GM21529 (cell line): Measurements from ENCODE around the gene TLK2.
"Not testable (repeated sequence)": the region's sequence is repeated elsewhere in the genome, so short reads cannot be mapped to it uniquely, and the experiment has no call there.

ENCODE experiments used
- ATAC-seq: cut with Tn5 transposase; IDR thresholded peaks from one replicate; pipeline ENCODE4 v1.9.1; 2021; ENCODE audit not compliant: unreplicated experiment

Gene TLK2

DNA sequence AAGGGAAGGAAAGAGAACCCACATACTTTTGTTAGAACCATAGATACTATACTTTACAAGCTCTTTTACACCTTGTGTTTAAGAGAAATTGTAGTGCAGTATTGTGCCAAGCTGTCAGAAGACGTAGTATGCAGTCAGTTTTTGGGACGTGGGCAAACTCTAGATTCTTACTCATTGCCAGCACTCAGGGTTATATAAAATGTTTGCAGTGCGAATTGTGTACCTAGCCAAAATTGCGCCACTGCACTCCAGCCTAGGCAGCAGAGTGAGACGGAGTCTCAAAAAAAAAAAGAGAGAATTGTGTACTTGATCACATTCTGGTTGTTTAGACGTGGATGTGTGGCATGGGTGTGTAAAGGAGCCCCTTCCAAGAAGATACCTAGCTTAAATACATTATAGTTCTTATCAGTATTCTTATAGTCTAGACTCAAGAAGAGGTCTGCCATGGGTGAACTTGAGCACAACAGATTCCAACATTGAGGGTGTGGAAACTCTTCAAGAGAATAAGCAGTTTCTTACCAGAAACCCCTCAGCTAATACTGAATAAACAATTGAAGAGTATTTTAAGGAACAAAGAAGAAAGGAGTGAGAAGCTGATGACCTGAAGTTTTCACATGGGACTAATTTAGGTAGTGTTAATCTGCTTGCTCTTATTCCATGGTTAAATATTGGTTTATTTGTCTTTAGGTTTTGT is 121.5 kb downstream of the TLK2 start:
- ATAC-seq: no peak

GRCh38 chr17:62600805-62601204 is 122.2 kb downstream of the TLK2 start:
- ATAC-seq: no peak

GRCh38 chr17:62601471-62601870 is 122.8 kb downstream of the TLK2 start:
- ATAC-seq: no peak

GRCh38 chr17:62603783-62604182 is 125.2 kb downstream of the TLK2 start:
- ATAC-seq: not testable (repeated sequence)

GRCh38 chr17:62605588-62605987 is 127.0 kb downstream of the TLK2 start:
- no peak for ATAC-seq

DNA sequence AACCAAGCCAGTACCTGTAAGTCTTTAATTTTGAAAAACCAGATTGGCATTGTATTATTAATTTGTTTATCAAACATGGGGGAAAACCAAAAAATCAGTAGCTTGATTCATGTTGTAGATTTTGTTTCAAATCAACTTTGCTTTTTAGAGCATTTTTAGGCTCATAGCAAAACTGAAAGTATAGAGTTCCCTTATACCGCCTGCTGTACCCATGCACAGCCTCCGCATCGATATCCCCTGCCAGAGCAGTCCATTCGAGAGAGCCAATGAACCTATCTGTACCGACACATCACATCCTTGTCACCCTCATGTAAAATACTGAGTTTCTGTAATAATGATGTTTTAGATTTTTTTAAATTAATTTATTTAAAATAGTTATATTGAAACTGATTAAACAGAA is 132.7 kb downstream of the TLK2 start:
- peak; percentile 77 for ATAC-seq

DNA sequence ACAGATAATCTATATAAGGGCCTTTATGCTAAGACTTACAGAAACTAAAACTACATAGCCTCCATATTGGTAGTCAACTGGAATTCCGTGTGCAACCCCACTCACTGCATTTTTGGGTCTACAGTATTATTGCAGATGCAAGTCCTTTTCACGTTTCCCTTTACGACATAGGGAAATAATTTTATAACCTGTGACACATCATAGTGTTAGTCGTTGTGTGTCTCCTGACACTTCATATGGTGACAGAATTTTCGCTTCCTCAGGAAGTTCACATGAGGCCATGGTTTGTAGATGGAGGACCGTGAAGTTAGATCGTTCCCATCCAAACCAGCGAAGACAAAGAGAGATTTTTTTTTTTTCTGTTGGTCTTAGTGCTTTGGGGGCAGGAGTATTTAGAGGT is 133.1 kb downstream of the TLK2 start:
- peak; percentile 40 for ATAC-seq

DNA sequence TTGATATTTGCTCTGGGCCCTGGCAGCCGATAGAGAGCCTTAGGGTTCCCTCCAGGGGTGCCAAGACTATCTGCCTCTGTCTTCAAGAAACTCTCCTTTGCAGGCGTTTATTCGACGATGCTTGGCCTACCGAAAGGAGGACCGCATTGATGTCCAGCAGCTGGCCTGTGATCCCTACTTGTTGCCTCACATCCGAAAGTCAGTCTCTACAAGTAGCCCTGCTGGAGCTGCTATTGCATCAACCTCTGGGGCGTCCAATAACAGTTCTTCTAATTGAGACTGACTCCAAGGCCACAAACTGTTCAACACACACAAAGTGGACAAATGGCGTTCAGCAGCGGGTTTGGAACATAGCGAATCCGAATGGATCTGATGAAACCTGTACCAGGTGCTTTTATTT is 133.7 kb downstream of the TLK2 start:
- not testable (repeated sequence) for ATAC-seq

- not testable (repeated sequence) for ATAC-seq
These were observed 134.5 kb downstream of the TLK2 start for GRCh38 chr17:62613095-62613494.

- no peak for ATAC-seq
These were observed 135.5 kb downstream of the TLK2 start for GRCh38 chr17:62614142-62614541.

GRCh38 chr17:62615503-62615902 is 136.9 kb downstream of the TLK2 start:
- no peak for ATAC-seq

DNA sequence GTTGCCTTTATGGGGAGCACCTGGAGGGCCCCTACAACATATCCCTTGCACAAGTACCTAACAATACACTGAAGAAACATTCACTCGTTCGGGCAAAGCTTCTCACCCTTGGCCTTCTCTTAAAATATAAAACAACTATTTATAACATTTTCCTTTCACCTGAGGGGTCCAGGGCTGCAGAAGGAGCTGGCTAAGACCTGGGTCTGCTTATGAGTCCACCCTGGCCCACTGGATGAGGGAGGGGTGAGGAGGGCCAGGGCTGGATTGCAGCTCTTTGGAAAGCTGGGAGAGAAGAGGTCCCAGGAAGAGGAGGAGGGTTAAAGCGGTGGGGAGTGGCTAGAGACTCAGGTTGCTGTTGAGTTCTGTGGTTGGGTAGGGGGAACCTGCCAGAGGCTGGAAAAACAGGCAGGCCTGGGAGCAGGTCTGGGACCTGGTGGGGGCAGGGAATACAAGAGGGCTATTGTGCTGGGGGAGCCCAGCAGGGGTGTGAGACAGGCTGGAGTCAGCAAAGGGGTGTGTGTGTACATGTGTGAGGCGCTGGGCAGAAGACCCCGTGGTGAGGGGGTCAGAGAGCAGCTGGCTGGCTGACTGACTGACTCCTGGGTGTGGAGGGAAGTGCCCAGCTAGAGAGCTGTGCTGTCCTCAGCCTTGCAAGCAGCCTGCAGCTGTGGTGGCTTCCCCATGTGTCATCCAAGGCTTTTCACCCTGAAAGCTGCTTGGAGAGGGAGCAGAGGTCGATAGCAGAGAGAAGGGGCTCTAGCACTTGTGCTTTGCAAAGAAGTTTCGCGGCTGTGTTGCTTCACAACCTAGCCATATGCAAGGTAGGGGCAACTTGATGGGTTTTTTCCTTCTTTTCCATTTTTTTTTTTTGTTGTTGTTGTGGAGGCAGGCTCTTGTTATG is 138.6 kb downstream of the TLK2 start:
- ATAC-seq: no peak

- no peak for ATAC-seq
These were observed 139.4 kb downstream of the TLK2 start for GRCh38 chr17:62617894-62618472.

DNA sequence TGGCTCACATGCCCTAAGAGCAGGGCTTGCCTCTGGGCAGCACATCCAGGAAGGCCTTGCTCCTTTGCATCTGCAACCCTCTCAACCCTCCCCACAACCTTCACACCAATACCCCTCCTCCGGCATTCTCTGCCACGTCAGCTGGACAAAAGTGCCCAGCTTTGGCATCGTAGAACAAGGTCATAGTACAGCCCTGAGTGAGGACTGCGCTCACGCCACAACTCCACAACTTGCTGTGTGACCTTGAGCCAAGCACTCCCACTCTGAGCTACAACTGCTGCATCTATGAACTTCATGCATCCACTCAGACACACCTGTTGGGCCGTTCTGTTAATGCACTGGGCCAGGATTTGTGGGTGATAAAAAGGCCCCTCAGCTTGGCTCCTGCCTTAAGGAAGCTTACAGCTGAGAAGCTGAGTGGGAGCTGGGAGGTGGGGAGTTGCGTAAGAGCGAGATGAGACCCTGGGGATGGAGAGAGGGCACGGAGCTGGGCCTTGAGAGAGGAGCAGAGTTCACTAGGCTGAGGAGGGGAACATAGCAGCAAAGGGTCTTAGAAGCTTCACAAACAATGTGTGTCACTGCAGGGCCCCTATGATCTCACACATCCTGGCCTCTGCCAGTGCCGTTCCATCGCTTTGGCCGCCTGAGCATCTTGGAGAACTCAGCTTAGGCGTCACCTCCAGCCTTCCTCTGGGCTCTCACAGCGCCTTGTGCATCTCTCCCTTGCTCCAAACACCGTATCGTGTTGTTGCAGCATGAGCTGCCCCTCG is 140.2 kb downstream of the TLK2 start:
- ATAC-seq: no peak

- no peak for ATAC-seq
These were observed 141.0 kb downstream of the TLK2 start for GRCh38 chr17:62619417-62620155.

DNA sequence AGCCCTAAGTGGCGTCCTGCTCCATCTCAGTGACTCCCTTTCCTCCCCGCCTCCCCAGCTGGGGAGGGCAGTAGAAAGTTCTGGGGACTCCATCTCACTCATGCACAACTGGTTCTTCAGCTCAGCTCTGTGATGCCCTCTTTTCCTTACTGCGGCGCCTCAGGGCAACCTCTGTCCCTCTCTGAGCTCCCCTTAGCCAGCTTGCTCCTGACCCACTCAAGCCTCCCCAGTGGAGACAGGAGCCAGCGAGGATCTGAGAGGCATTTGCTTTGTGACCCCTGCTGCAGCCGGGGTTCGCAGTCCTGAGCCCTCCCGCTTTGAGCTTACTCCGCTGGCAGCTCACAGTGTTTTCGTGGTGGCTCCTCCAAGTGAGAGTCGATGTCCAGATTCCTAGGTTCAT is 142.6 kb downstream of the TLK2 start:
- no peak for ATAC-seq

GRCh38 chr17:62625184-62625869 is 146.7 kb downstream of the TLK2 start:
- no peak for ATAC-seq

GRCh38 chr17:62625870-62626200 is 147.2 kb downstream of the TLK2 start:
- ATAC-seq: no peak

DNA sequence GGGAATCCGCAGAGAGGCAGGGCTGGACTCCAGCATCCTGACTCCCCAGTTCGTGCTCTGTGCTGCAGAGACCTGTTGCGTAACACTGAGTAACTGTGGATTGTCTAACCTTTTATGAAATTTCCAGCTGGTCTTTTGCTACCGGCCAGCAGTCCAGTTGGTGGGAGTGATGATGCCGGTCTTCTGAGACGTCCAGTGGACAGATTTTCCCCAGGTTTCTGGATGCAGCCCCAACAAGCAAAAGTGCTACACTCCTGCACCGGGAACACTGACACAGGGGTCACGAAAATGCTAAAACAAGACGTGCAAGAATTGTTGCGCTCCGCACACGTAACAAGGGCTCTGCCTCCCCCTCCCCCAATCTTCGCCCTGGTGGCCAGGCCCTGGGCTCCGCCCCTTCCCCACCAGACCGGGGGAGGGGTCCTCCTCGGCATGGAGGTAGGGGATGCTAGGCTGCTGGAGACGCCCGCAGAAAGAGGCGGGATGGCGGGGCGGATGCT is 148.1 kb downstream of the TLK2 start:
- no peak for ATAC-seq
